Endothelial cell of umbilical vein (primary cell): ENCODE data around the gene TBX21. TPM values are rescaled to one million over a fixed set of nuclear protein-coding genes. Genes with fewer than 3 reads are reported as not detected.

Source experiments
- BruUV-seq: library from RNA; stranded (reverse); fragments of 400-500 nt; replicated peaks from 2 replicates; lab custom pipeline; 2021; lab: Mats Ljungman, UMichigan
- CTCF ChIA-PET: fragments of 300-600, 350-600 bp; sonication (Branson Sonifier 250); formaldehyde crosslinking; loops from one replicate; lab custom pipeline; 2021; ENCODE audit warnings: antibody characterized with exemption, inconsistent platforms; lab: Charles Lee
- POLR2A ChIA-PET: fragments of 300-600, 350-600 bp; sonication (Branson Sonifier 250); formaldehyde crosslinking; loops from one replicate; lab custom pipeline; 2021; ENCODE audit warnings: antibody characterized with exemption, inconsistent platforms; lab: Charles Lee
- DNase-seq: peaks from one replicate; pipeline ENCODE4 v3.0.0-alpha.2; 2011; ENCODE audit warnings: low read depth, low spot score
- FAIRE-seq: peaks from 2 replicates; lab custom pipeline; 2011; peaks lifted over from hg19 to GRCh38; lab: Jason Lieb, UNC
- H2AFZ ChIP-seq: 2 replicates; pipeline ENCODE4 v1.6.0; 2012; ENCODE audit warnings: low read depth, low read length, control low read depth, inconsistent platforms
- H3K27ac ChIP-seq: 2 replicates; pipeline ENCODE4 v1.5.1; 2011; ENCODE audit warnings: low read depth, mild to moderate bottlenecking, control low read depth, low read length, moderate library complexity; ENCODE audit not compliant: insufficient read depth
- H3K27me3 ChIP-seq, 2 experiments: 2 replicates each; pipeline versions ENCODE4 v1.6.0 to v1.6.1; 2011; ENCODE audit warnings: low read length in 2 of 2, mixed read lengths in 1 of 2; ENCODE audit not compliant: control insufficient read depth in 2 of 2, insufficient read depth in 2 of 2
- H3K36me3 ChIP-seq, 2 experiments: 2 replicates in 1 of 2; 3 replicates in 1 of 2; pipeline ENCODE4 v1.5.1; 2011; ENCODE audit warnings: low read length in 2 of 2, mild to moderate bottlenecking in 1 of 2, moderate library complexity in 1 of 2; ENCODE audit not compliant: control insufficient read depth in 2 of 2, insufficient read depth in 2 of 2; ENCODE audit errors: extremely low read depth in 1 of 2
- H3K4me1 ChIP-seq: 3 replicates; pipeline ENCODE4 v1.5.1; 2011; ENCODE audit warnings: mild to moderate bottlenecking, low read length; ENCODE audit not compliant: control insufficient read depth, insufficient read depth; ENCODE audit errors: extremely low read depth
- H3K4me2 ChIP-seq: 2 replicates; pipeline ENCODE4 v1.6.1; 2011; ENCODE audit warnings: low read length, control low read depth, mixed read lengths; ENCODE audit not compliant: insufficient read depth
- H3K4me3 ChIP-seq, 3 experiments: fragments of 200-600 bp in 1 of 3; sonication (generic), shearing (Covaris generic) in 1 of 3; replicated peaks in 1 of 3; 2 replicates each; pipeline ENCODE4 v1.5.1; 2011 to 2016; ENCODE audit warnings: control low read depth in 3 of 3, low read length in 3 of 3, mild to moderate bottlenecking in 2 of 3, inconsistent platforms in 1 of 3, low read depth in 1 of 3, moderate library complexity in 1 of 3; ENCODE audit not compliant: insufficient read depth in 1 of 3
- H3K79me2 ChIP-seq: 2 replicates; pipeline ENCODE4 v1.6.0; 2012; ENCODE audit warnings: low read length, inconsistent platforms; ENCODE audit not compliant: control insufficient read depth, insufficient read depth
- H3K9ac ChIP-seq: replicated peaks from 2 replicates; pipeline ENCODE3; 2011; ENCODE audit warnings: low read length, control low read depth; ENCODE audit not compliant: insufficient read depth; ENCODE audit errors: extremely low read depth
- H3K9me1 ChIP-seq: replicated peaks from 3 replicates; pipeline ENCODE4 v1.6.0; 2011; ENCODE audit warnings: mild to moderate bottlenecking, low read length; ENCODE audit not compliant: control insufficient read depth, insufficient read depth; ENCODE audit errors: extremely low read depth
- H3K9me3 ChIP-seq: replicated peaks from 2 replicates; pipeline ENCODE4 v1.5.1; 2012; ENCODE audit warnings: low read length, inconsistent platforms; ENCODE audit not compliant: control insufficient read depth, insufficient read depth
- H4K20me1 ChIP-seq: replicated peaks from 2 replicates; pipeline ENCODE3; 2011; ENCODE audit warnings: mild to moderate bottlenecking, low read length; ENCODE audit not compliant: control insufficient read depth, insufficient read depth; ENCODE audit errors: extremely low read depth
- CTCF ChIP-seq, 2 donors: IDR thresholded peaks; 1 replicate in 1 of 2; 2 replicates in 1 of 2; pipeline ENCODE4 v1.5.1; 2011; ENCODE audit warnings: low read length in 2 of 2, mild to moderate bottlenecking in 2 of 2, moderate library complexity in 2 of 2, control low read depth in 1 of 2, inconsistent platforms in 1 of 2, low read depth in 1 of 2; ENCODE audit not compliant: insufficient read depth in 1 of 2; ENCODE audit errors: extremely low read depth in 1 of 2
- EZH2 ChIP-seq: IDR thresholded peaks from 2 replicates; pipeline ENCODE4 v1.6.1; 2012; ENCODE audit warnings: borderline replicate concordance, low read depth, mild to moderate bottlenecking, moderate library complexity, low read length, inconsistent platforms; ENCODE audit not compliant: severe bottlenecking
- FOS ChIP-seq: IDR thresholded peaks from 2 replicates; pipeline ENCODE4 v1.6.1; 2011; ENCODE audit warnings: mild to moderate bottlenecking, low read length, moderate library complexity, borderline replicate concordance; ENCODE audit not compliant: insufficient read depth
- GATA2 ChIP-seq: IDR thresholded peaks from 2 replicates; pipeline ENCODE4 v1.7.0; 2011; ENCODE audit warnings: low read depth, mild to moderate bottlenecking, moderate library complexity, mixed read lengths, low read length; ENCODE audit not compliant: insufficient read length, insufficient read depth
- JUN ChIP-seq: IDR thresholded peaks from 2 replicates; pipeline ENCODE4 v1.6.1; 2011; ENCODE audit warnings: borderline replicate concordance, low read depth; ENCODE audit not compliant: insufficient read length, insufficient read depth
- MAX ChIP-seq: IDR thresholded peaks from 2 replicates; pipeline ENCODE4 v1.6.1; 2011; ENCODE audit not compliant: insufficient read depth, insufficient read length
- MYC ChIP-seq: IDR thresholded peaks from one replicate; pipeline ENCODE4 v1.6.1; 2011; ENCODE audit warnings: mild to moderate bottlenecking, low read depth, low read length
- POLR2A ChIP-seq: IDR thresholded peaks from 2 replicates; pipeline ENCODE4 v1.6.1; 2012; ENCODE audit warnings: low read depth, mild to moderate bottlenecking, control low read depth, low read length
- POLR2AphosphoS5 ChIP-seq: IDR thresholded peaks from 2 replicates; pipeline ENCODE4 v1.6.1; 2012; ENCODE audit warnings: low read depth, mild to moderate bottlenecking, control low read depth, low read length, moderate library complexity; ENCODE audit not compliant: insufficient read depth
- dilution Hi-C: fragments of 300-500 bp; cut with MboI; formaldehyde crosslinking; loops from one replicate; pipeline ENCODE4 v1.15.0; 2019; ENCODE audit warnings: low sequenced_read_pairs; ENCODE audit not compliant: extremely low pct_ligation_motif_present
- intact Hi-C: fragments of 100-400 bp; cut with micrococcal nuclease; formaldehyde crosslinking; loops from one replicate; pipeline ENCODE4 v1.10.0; 2022
- polyA plus RNA-seq, 4 experiments: library from polyadenylated mRNA; depleted of rRNA in 3 of 4; stranded (reverse) in 3 of 4; unstranded in 1 of 4; fragments of >200 nt; gene quantifications; 2 replicates each; pipeline versions ENCODE4 v1.2.1 to v1.2.3, GENCODE V29; 2011 to 2012; ENCODE audit warnings: missing spikeins in 1 of 4
- total RNA-seq: library from RNA; stranded (reverse); gene quantifications from 2 replicates; pipeline ENCODE4 v1.2.3, GENCODE V29; 2021

TBX21 gene
- total and polyA plus RNA-seq, 2 donors (not counting 3 experiments of a cell fraction or from before 2014, with no cell fraction given), result not detected

DNA sequence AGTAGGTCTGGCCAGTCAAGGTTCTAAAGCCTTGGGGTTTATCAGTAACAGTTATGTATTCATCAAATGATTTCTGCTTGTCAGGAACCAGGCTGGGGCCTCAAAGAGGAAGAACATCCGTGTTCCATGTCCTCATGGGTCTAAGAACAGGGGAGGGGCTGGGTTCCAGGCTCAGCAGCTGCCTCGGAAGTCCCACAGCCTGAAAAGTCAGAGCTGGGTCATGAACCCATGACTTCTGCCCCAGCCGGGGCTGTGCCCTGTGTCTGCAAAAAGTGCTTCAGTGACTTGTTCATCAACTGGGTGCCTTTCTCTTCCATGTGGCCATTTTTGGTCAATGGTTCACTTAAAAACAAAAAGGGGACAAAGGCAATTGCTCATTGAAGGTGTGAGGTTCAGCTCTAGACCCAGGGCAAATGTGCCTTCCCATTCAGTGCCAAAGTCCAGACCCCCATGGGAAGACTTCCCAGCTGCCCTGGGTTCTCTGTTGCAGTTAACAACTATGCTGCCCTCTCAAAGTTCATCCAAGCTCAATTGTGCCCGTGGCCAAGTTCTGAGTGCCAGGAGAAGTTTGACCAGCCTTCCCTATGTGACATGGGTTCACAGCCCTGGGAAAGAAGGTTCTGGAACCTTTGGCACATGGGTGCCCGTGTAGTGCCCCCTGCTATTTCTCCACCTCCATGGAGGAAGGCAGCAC is 20.6 kb upstream of the TBX21 start:
- TF ChIP-seq JUN (no peak), GATA2 (no peak), FOS (no peak), EZH2 (no peak)
- Histone ChIP-seq H3K4me1 (no peaks in the 10 kb centered on the region), H3K27me3 (no peaks in the 10 kb centered on the region), H3K4me2 (no peak overlapping the region), H2AFZ (no peak overlapping the region), H3K4me3 (no peak overlapping the region), H3K36me3 (peaks cover 0 to 15% of the 10 kb centered on the region in 2 experiments), H3K9ac (no peak overlapping the region), H3K79me2 (no peaks in the 10 kb centered on the region), H3K9me1 (no peaks in the 10 kb centered on the region), H3K9me3 (no peaks in the 10 kb centered on the region), H3K27ac (no peak overlapping the region), H4K20me1 (no peaks in the 10 kb centered on the region)
- DNase-seq (no peak), FAIRE-seq (no peak)
- dilution Hi-C loops, result no loop called here
- intact Hi-C loops, result no loop called here
- CTCF ChIA-PET, result interaction anchor here (1.6 kb wide), 1 partner anchor 8 kb away, joined by 4 read pairs; no protein-coding TSS in a partner anchor
- POLR2A ChIA-PET, result no interaction called here
- BruUV-seq, result no TSS peak

DNA sequence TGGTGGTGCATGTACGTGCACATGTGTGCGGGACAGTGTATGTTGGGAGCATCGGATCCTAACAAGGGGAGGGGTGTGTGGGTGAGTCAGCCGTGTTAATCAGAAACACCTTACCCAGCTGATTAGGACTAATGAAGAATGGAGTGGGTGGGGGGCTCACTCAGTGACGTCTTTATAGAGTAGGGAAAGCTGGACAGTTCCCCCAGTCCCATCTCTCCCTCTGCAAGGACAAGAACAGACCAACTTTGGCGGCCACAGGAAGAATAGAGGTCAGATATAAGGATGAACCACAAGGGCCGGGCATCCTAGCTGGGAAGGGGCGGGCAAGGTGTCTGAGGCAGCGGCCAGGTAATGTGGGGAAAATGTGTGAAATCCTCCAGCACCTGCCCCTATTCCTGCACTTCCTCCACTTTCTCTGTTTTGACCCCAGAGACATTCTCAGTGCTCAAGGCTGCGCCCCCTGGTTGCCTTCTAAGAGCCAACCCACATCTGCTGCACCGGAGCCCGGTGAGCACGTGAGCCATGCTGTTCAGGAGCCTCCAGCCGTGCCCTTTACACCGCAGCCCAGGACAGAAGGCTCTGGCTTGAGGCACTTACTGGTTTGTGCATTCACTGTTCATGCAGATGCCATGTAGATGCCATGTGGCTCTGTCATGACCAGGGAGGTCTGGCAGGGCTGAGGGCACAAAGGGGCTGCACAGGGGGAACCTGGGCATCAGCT is 18.9 kb upstream of the TBX21 start:
- no peaks in the 10 kb centered on the region for H3K9me3 ChIP-seq
- H2AFZ ChIP-seq, result no peak overlapping the region
- no peak for FAIRE-seq
- H3K79me2 ChIP-seq, result no peaks in the 10 kb centered on the region
- no TSS peak for BruUV-seq
- no peaks in the 10 kb centered on the region for H3K9me1 ChIP-seq
- ChIA-PET CTCF (interaction anchor here (0.8 to 1.6 kb wide), 2 partner anchors 10 to 16 kb away, joined by 3 to 4 read pairs; no protein-coding TSS in a partner anchor), POLR2A (interaction anchor here (0.6 kb wide), 1 partner anchor 15 kb away, joined by 3 read pairs; no protein-coding TSS in a partner anchor)
- no peaks in the 10 kb centered on the region for H4K20me1 ChIP-seq
- no peak overlapping the region for H3K9ac ChIP-seq
- no peak overlapping the region for H3K4me2 ChIP-seq
- intact Hi-C loops, result no loop called here
- peaks cover 11% of the 10 kb centered on the region in 2 experiments for H3K27me3 ChIP-seq
- H3K36me3 ChIP-seq, result peaks cover 0 to 15% of the 10 kb centered on the region in 2 experiments
- no peak overlapping the region for H3K27ac ChIP-seq
- no peak overlapping the region for H3K4me3 ChIP-seq
- TF ChIP-seq JUN, result no peak
- no peak for TF ChIP-seq GATA2
- no peak for TF ChIP-seq MAX
- TF ChIP-seq MYC, result no peak
- TF ChIP-seq POLR2AphosphoS5, result no peak
- TF ChIP-seq POLR2A, result no peak
- TF ChIP-seq FOS, result no peak
- no peak for TF ChIP-seq CTCF (IDR thresholded peaks at IDR 0.05; ENCODE audit: extremely low read depth in 1 of 2, insufficient read depth in 1 of 2, low read depth in 1 of 2, low read length in 2 of 2)
- no peak for TF ChIP-seq EZH2
- dilution Hi-C loops, result no loop called here
- no peaks in the 10 kb centered on the region for H3K4me1 ChIP-seq
- DNase-seq, result no peak
